H1 (cell line): ENCODE data around the gene BRIX1. TPM values are rescaled to one million over a fixed set of nuclear protein-coding genes. Genes with fewer than 3 reads are reported as not detected.

Source experiments
- CTCF ChIA-PET: fragments of 300-600 bp; sonication (Branson Sonifier 250); formaldehyde crosslinking; loops from one replicate; lab custom pipeline; 2021; ENCODE audit not compliant: partially characterized antibody; lab: Charles Lee
- POLR2A ChIA-PET: fragments of 300-600 bp; sonication (Branson Sonifier 250); formaldehyde crosslinking; loops from one replicate; lab custom pipeline; 2021; ENCODE audit warnings: inconsistent platforms; ENCODE audit not compliant: partially characterized antibody; lab: Charles Lee
- DNase-seq, 2 experiments: peaks; one replicate each; pipeline versions ENCODE4 v3.0.0 to v3.0.0-alpha.2; 2010 to 2022; ENCODE audit warnings: low spot score in 2 of 2, low read depth in 1 of 2, mixed read lengths in 1 of 2
- FAIRE-seq: peaks from 2 replicates; lab custom pipeline; 2011; peaks lifted over from hg19 to GRCh38; lab: Jason Lieb, UNC
- H2AFZ ChIP-seq: 2 replicates; pipeline ENCODE4 v1.8.1; 2012; ENCODE audit warnings: low read length, inconsistent platforms
- H2AK5ac ChIP-seq: 2 replicates; pipeline ENCODE4 v1.6.1; 2013; ENCODE audit warnings: low read depth, low read length
- H2BK120ac ChIP-seq: replicated peaks from 2 replicates; pipeline ENCODE3; 2013; ENCODE audit warnings: low read depth, low read length, inconsistent platforms
- H2BK12ac ChIP-seq: 2 replicates; pipeline ENCODE4 v1.6.1; 2013; ENCODE audit warnings: low read depth, low read length
- H2BK15ac ChIP-seq: 2 replicates; pipeline ENCODE4 v1.6.1; 2013; ENCODE audit warnings: low read length
- H2BK20ac ChIP-seq: 2 replicates; pipeline ENCODE4 v1.6.1; 2013; ENCODE audit warnings: low read length
- H2BK5ac ChIP-seq: 2 replicates; pipeline ENCODE4 v1.6.1; 2013; ENCODE audit warnings: low read depth, low read length
- H3K14ac ChIP-seq: 2 replicates; pipeline ENCODE4 v1.6.1; 2013; ENCODE audit warnings: inconsistent platforms; ENCODE audit not compliant: insufficient read length
- H3K18ac ChIP-seq: 2 replicates; pipeline ENCODE4 v1.6.1; 2013; ENCODE audit warnings: low read length; ENCODE audit errors: extremely low read depth
- H3K23ac ChIP-seq: 2 replicates; pipeline ENCODE4 v1.6.1; 2013; ENCODE audit warnings: inconsistent platforms; ENCODE audit not compliant: insufficient read length
- H3K23me2 ChIP-seq: 2 replicates; pipeline ENCODE4 v1.6.1; 2013; ENCODE audit warnings: low read depth, low read length
- H3K27ac ChIP-seq: 2 replicates; pipeline ENCODE4 v1.6.1; 2011; ENCODE audit warnings: low read depth, low read length, inconsistent platforms
- H3K27me3 ChIP-seq, 4 experiments: replicated peaks in 1 of 4; 1 replicate in 1 of 4; 2 replicates in 3 of 4; pipeline versions ENCODE4 v1.6.1 to v1.8.1; 2011 to 2013; ENCODE audit warnings: low read length in 3 of 4, mild to moderate bottlenecking in 3 of 4, inconsistent platforms in 2 of 4, mixed read lengths in 2 of 4, moderate library complexity in 1 of 4; ENCODE audit not compliant: control insufficient read depth in 3 of 4, insufficient read depth in 3 of 4; ENCODE audit errors: extremely low read depth in 1 of 4
- H3K36me3 ChIP-seq, 4 experiments: 2 replicates each; pipeline versions ENCODE4 v1.6.1 to v1.8.1; 2011 to 2013; ENCODE audit warnings: mild to moderate bottlenecking in 4 of 4, low read length in 3 of 4, moderate library complexity in 2 of 4, control low read depth in 1 of 4, inconsistent platforms in 1 of 4; ENCODE audit not compliant: insufficient read depth in 4 of 4, control insufficient read depth in 2 of 4
- H3K4ac ChIP-seq: replicated peaks from 2 replicates; pipeline ENCODE3; 2013; ENCODE audit warnings: low read length, low read depth, mixed read lengths, inconsistent platforms; ENCODE audit not compliant: insufficient read length
- H3K4me1 ChIP-seq, 4 experiments: replicated peaks in 1 of 4; 1 replicate in 1 of 4; 2 replicates in 3 of 4; pipeline versions ENCODE4 v1.6.1 to v1.8.1; 2011 to 2013; ENCODE audit warnings: low read length in 3 of 4, inconsistent platforms in 2 of 4, mixed read lengths in 1 of 4; ENCODE audit not compliant: insufficient read depth in 4 of 4, control insufficient read depth in 3 of 4
- H3K4me2 ChIP-seq, 2 experiments: 2 replicates each; pipeline versions ENCODE4 v1.6.1 to v1.8.1; 2011 to 2013; ENCODE audit warnings: low read depth in 2 of 2, low read length in 2 of 2, control low read depth in 1 of 2, inconsistent platforms in 1 of 2, mild to moderate bottlenecking in 1 of 2; ENCODE audit not compliant: insufficient read depth in 1 of 2
- H3K4me3 ChIP-seq, 4 experiments: fragments of 200-600, 300-600 bp in 1 of 4; sonication (generic), shearing (Covaris generic), sonication (Bioruptor Twin) in 1 of 4; 2 replicates each; pipeline versions ENCODE4 v1.5.1 to v1.8.1; 2011 to 2016; ENCODE audit warnings: low read length in 4 of 4, low read depth in 3 of 4, control low read depth in 2 of 4, inconsistent platforms in 2 of 4, mild to moderate bottlenecking in 2 of 4, mixed read lengths in 1 of 4, moderate library complexity in 1 of 4; ENCODE audit not compliant: insufficient read depth in 2 of 4; ENCODE audit errors: extremely low read depth in 1 of 4
- H3K56ac ChIP-seq: replicated peaks from 2 replicates; pipeline ENCODE3; 2013; ENCODE audit warnings: low read depth, mild to moderate bottlenecking, mixed read lengths, low read length, inconsistent platforms; ENCODE audit not compliant: insufficient read length
- H3K79me1 ChIP-seq: 2 replicates; pipeline ENCODE4 v1.6.1; 2013; ENCODE audit warnings: low read depth, low read length, control low read depth
- H3K79me2 ChIP-seq, 2 experiments: 2 replicates each; pipeline versions ENCODE4 v1.6.1 to v1.8.1; 2012 to 2013; ENCODE audit warnings: low read length in 2 of 2, mild to moderate bottlenecking in 2 of 2, inconsistent platforms in 1 of 2; ENCODE audit not compliant: insufficient read depth in 2 of 2, control insufficient read depth in 1 of 2
- H3K9ac ChIP-seq, 4 experiments: replicated peaks in 1 of 4; 1 replicate in 1 of 4; 2 replicates in 3 of 4; pipeline versions ENCODE4 v1.6.1 to v1.8.1; 2011 to 2013; ENCODE audit warnings: low read depth in 3 of 4, low read length in 3 of 4, control low read depth in 2 of 4, mild to moderate bottlenecking in 2 of 4, moderate library complexity in 2 of 4, inconsistent platforms in 1 of 4; ENCODE audit errors: extremely low read depth in 1 of 4
- H3K9me3 ChIP-seq, 2 experiments: 2 replicates each; pipeline versions ENCODE4 v1.6.1 to v1.8.1; 2012 to 2013; ENCODE audit warnings: mild to moderate bottlenecking in 2 of 2, moderate library complexity in 2 of 2, control low read depth in 1 of 2, inconsistent platforms in 1 of 2, low read depth in 1 of 2, low read length in 1 of 2, mixed read lengths in 1 of 2; ENCODE audit not compliant: insufficient read depth in 2 of 2
- H4K20me1 ChIP-seq, 2 experiments: replicated peaks in 1 of 2; 2 replicates each; pipeline versions ENCODE3 to v1.8.1; 2011 to 2013; ENCODE audit warnings: inconsistent platforms in 2 of 2, low read length in 2 of 2, mild to moderate bottlenecking in 1 of 2; ENCODE audit not compliant: insufficient read depth in 2 of 2, control insufficient read depth in 1 of 2
- H4K5ac ChIP-seq: 2 replicates; pipeline ENCODE4 v1.6.1; 2013; ENCODE audit warnings: low read length, low read depth, mixed read lengths, inconsistent platforms; ENCODE audit not compliant: insufficient read length
- H4K8ac ChIP-seq: 2 replicates; pipeline ENCODE4 v1.8.0; 2013; ENCODE audit warnings: mild to moderate bottlenecking, moderate library complexity, low read length, inconsistent platforms; ENCODE audit not compliant: insufficient read depth; ENCODE audit errors: extremely low read depth
- H4K91ac ChIP-seq: replicated peaks from 2 replicates; pipeline ENCODE3; 2013; ENCODE audit warnings: low read length, mixed read lengths, inconsistent platforms; ENCODE audit not compliant: insufficient read length
- CTBP2 ChIP-seq: IDR thresholded peaks from 2 replicates; pipeline ENCODE4 v1.7.0; 2011; ENCODE audit warnings: borderline replicate concordance, mild to moderate bottlenecking, moderate library complexity, mixed read lengths, low read length; ENCODE audit not compliant: insufficient read depth, insufficient read length
- EP300 ChIP-seq, 2 experiments: IDR thresholded peaks; 1 replicate in 1 of 2; 2 replicates in 1 of 2; pipeline ENCODE4 v1.6.1; 2011 to 2012; ENCODE audit warnings: low read depth in 2 of 2, low read length in 2 of 2, mild to moderate bottlenecking in 2 of 2, borderline replicate concordance in 1 of 2, inconsistent platforms in 1 of 2, moderate library complexity in 1 of 2
- MAFK ChIP-seq: IDR thresholded peaks from 2 replicates; pipeline ENCODE4 v1.6.1; 2012; ENCODE audit warnings: low read depth, mild to moderate bottlenecking, improper control_type of control experiment, low read length
- WGBS, 2 experiments: shearing (Covaris generic) in 1 of 2; methylation state at CpG; one replicate each; pipeline versions ENCODE4 v1.1.6 to v1.1.7; 2013 to 2015; ENCODE audit warnings: low lambda C conversion rate in 2 of 2, mixed read lengths in 2 of 2, inconsistent platforms in 1 of 2, low coverage in 1 of 2, missing lambda C conversion rate in 1 of 2; ENCODE audit not compliant: insufficient replicate concordance in 2 of 2, insufficient coverage in 1 of 2, insufficient read length in 1 of 2; ENCODE audit errors: extremely low coverage in 1 of 2, missing lambda C conversion rate in 1 of 2; 5-methylcytosine and 5-hydroxymethylcytosine counted together
- polyA plus RNA-seq, 7 experiments: library from polyadenylated mRNA; depleted of rRNA in 3 of 7; stranded (reverse) in 5 of 7; unstranded in 2 of 7; fragments of >200 nt in 5 of 7; fragments of 200-250 nt in 2 of 7; gene quantifications; 1 replicate in 5 of 7; 2 replicates in 1 of 7; 4 replicates in 1 of 7; pipeline versions ENCODE4 v1.2.1 to v1.2.3, GENCODE V29; 2011 to 2013; ENCODE audit warnings: missing spikeins in 2 of 7, mixed read lengths in 2 of 7
- total RNA-seq: library from RNA; stranded (reverse); fragmentation: NEBNext Ultra II Directional; extraction: Animal tissue kit (Norgen Biotek cat#: 25700); gene quantifications from 2 replicates; pipeline ENCODE4 v1.2.1, GENCODE V29; 2021

The BRIX1 gene
- total and polyA plus RNA-seq, 2 of the 8 experiments (the other 6 are each of a cell fraction or from before 2014, with no cell fraction given): 26.9 to 71.7 TPM

DNA sequence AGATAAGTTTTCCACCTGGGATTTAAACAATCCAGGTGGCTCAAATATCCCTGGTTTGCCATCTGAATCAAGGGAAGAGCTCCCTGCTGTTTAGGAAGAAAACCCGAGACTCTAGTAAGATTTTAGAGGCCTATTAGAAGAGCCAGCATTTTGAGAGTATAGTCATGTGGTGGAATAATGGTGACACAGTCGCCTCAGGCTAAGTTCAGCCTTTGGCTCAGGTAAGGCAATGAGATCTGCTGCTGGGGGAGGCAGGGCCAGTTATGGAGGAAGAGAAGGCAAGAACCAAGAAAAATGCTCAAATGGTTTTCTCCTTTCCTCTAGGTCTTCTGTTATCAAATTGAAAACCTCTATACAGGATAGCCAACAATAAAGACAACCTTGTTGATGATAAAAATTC, 16.4 kb upstream of the BRIX1 start:
- H3K9ac ChIP-seq: no peak overlapping the region
- H2BK12ac ChIP-seq: no peak overlapping the region
- no peak overlapping the region for H2BK20ac ChIP-seq
- no peaks in the 10 kb centered on the region for H3K79me2 ChIP-seq
- no peak overlapping the region for H3K27ac ChIP-seq
- H3K4me2 ChIP-seq: no peak overlapping the region
- H4K91ac ChIP-seq: no peak overlapping the region
- no peak overlapping the region for H2AFZ ChIP-seq
- H3K4me1 ChIP-seq: peaks cover 0 to 11% (median 0%) of the 10 kb centered on the region in 4 experiments; a peak in 1 of 7 replicates
- no peaks in the 10 kb centered on the region for H3K23me2 ChIP-seq
- H2AK5ac ChIP-seq: no peak overlapping the region
- no peaks in the 10 kb centered on the region for H4K20me1 ChIP-seq
- no peak for TF ChIP-seq CTBP2
- no peak for TF ChIP-seq EP300 (IDR thresholded peaks at IDR 0.05; ENCODE audit: borderline replicate concordance in 1 of 2, low read depth in 2 of 2, low read length in 2 of 2)
- TF ChIP-seq MAFK: no peak
- TF ChIP-seq, all 59 proteins: peak for 0
- FAIRE-seq (no peak), DNase-seq (no peak)
- Histone ChIP-seq H3K27me3 (no peaks in the 10 kb centered on the region), H3K23ac (no peak overlapping the region), H4K8ac (no peak overlapping the region), H3K4ac (no peak overlapping the region), H3K18ac (no peak overlapping the region), H4K5ac (no peak overlapping the region), H3K56ac (no peak overlapping the region), H3K14ac (no peak overlapping the region), H2BK120ac (no peak overlapping the region), H2BK5ac (no peak overlapping the region; the same call in 1 of the 2 replicates), H3K9me3 (no peaks in the 10 kb centered on the region), H3K4me3 (no peak overlapping the region), H3K36me3 (peaks cover 0 to 4% (median under 1%) of the 10 kb centered on the region in 4 experiments; a peak in 2 of 8 replicates), H2BK15ac (no peak overlapping the region), H3K79me1 (no peaks in the 10 kb centered on the region)
- CTCF ChIA-PET: interaction anchor here (0.7 to 4.9 kb wide), 49 partner anchors 7 to 435 kb away, joined by 3 to 44 read pairs (median 5); partner anchors contain the start of genes BRIX1, RAD1 and TTC23L
- 89% methylated on average over 2 of the region's 2 CpGs; no CpG with 5 or more reads in 1 of the 2 experiments for WGBS, 2 experiments
- POLR2A ChIA-PET: interaction anchor here (0.6 to 2.3 kb wide), 6 partner anchors 16 to 410 kb away, joined by 3 to 11 read pairs (median 4); partner anchors contain the start of genes BRIX1, RAD1 and TTC23L
